Measurements from ENCODE around the gene CCT8.

The CCT8 gene

DNA sequence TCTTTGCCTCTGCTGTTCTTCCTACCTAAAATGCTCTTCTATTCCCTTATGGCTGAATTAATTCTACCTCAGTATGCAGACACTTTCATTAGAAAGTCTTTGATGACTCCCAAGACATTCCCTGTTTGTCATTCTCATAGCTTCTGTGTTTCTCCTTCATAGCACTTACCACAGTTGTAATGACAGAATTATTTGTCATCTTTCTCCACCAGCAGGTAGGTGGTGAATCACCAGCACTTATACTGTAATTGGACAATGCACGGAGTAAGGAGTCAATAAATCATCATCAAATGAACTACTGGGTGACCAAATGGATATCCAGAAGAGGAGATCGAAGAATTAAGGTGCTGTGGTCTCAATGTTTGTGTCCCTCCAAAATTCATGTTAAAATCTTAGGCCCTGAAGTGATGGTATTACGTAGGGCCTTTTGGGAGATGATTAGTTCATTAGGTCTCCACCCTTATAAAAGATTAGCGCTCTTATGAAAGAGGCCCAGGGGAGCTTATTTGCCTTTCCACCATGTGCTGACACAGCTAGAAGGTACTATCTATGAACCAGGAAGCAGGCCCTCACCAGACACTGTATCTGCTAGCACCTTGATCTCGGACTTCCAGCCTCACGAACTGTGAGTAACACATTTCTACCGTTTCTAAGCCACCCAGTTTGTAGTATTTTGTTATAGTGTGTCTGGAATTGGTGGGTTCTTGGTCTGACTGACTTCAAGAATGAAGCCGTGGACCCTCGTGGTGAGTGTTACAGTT lies 2.4 kb upstream of the CCT8 start:
- TF ChIP-seq CTCF (IDR thresholded peaks at IDR 0.05; ENCODE audit: low read depth, low read length, missing control alignments): no peak
- H3K4me3 ChIP-seq (ENCODE audit: low read depth, low read length): no peak overlapping the region
- in situ Hi-C loops (cut with HindIII; ENCODE audit: low pct_ligation_motif_present, low sequenced_read_pairs): no loop called here
- DNase-seq: no peak
- no peaks in the 10 kb centered on the region for H3K36me3 ChIP-seq (replicated peaks)
- no peak overlapping the region for H3K27ac ChIP-seq
- H3K27me3 ChIP-seq (replicated peaks): no peaks in the 10 kb centered on the region

- Histone ChIP-seq H3K27me3 (replicated peaks) (no peaks in the 10 kb centered on the region), H3K4me3 (ENCODE audit: low read depth, low read length) (no peak overlapping the region), H3K27ac (no peak overlapping the region), H3K36me3 (replicated peaks) (peaks cover 2% of the 10 kb centered on the region)
- DNase-seq: no peak
- TF ChIP-seq CTCF (IDR thresholded peaks at IDR 0.05; ENCODE audit: low read depth, low read length, missing control alignments): no peak
- in situ Hi-C loops (cut with HindIII; ENCODE audit: low pct_ligation_motif_present, low sequenced_read_pairs): no loop called here
Measured at GRCh38 chr21:29074783-29075182, 1.3 kb upstream of the CCT8 start.

GRCh38 chr21:29074007-29074376 lies 544 bp upstream of the CCT8 start:
- in situ Hi-C loops (cut with HindIII; ENCODE audit: low pct_ligation_motif_present, low sequenced_read_pairs): no loop called here
- Histone ChIP-seq H3K36me3 (replicated peaks) (peaks cover 2% of the 10 kb centered on the region), H3K27ac (peak overlapping the region; percentile 83), H3K27me3 (replicated peaks) (no peaks in the 10 kb centered on the region), H3K4me3 (ENCODE audit: low read depth, low read length) (peak overlapping the region; percentile 100)
- TF ChIP-seq CTCF (IDR thresholded peaks at IDR 0.05; ENCODE audit: low read depth, low read length, missing control alignments): no peak
- no peak for DNase-seq

DNA sequence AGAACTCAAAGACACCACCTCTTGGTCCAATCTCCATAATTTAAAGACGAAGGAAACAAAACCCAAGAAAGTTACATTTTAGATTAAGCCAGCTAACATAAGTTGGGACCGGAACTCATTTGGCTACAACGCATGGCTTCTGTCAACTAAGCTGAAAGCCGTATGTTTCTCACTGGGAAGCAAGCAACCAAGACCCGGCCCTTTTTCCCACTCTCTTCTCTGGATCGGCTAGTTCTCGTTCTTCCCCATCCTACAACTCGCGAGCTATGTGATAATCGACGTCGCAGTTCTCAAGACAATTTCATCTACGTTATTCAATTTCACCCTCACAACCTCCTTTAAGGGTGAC lies 601 bp downstream of the CCT8 start:
- TF ChIP-seq CTCF (IDR thresholded peaks at IDR 0.05; ENCODE audit: low read depth, low read length, missing control alignments): no peak
- Histone ChIP-seq H3K36me3 (replicated peaks) (peaks cover 7% of the 10 kb centered on the region), H3K4me3 (ENCODE audit: low read depth, low read length) (peak overlapping the region; percentile 100), H3K27me3 (replicated peaks) (no peaks in the 10 kb centered on the region), H3K27ac (peak overlapping the region; percentile 83)
- DNase-seq: peak; percentile 47
- in situ Hi-C loops (cut with HindIII; ENCODE audit: low pct_ligation_motif_present, low sequenced_read_pairs): no loop called here

GRCh38 chr21:29064850-29065481 lies 8.5 kb downstream of the CCT8 start:
- in situ Hi-C loops (cut with HindIII; ENCODE audit: low pct_ligation_motif_present, low sequenced_read_pairs): no loop called here
- Histone ChIP-seq H3K27ac (no peak overlapping the region), H3K36me3 (replicated peaks) (peaks cover 71% of the 10 kb centered on the region), H3K27me3 (replicated peaks) (no peaks in the 10 kb centered on the region), H3K4me3 (ENCODE audit: low read depth, low read length) (no peak overlapping the region)
- no peak for DNase-seq
- TF ChIP-seq CTCF (IDR thresholded peaks at IDR 0.05; ENCODE audit: low read depth, low read length, missing control alignments): no peak

All from brain microvascular endothelial cell (primary cell).